ENCODE measurements around the gene C14orf132. TPM values are rescaled to one million over a fixed set of nuclear protein-coding genes. Genes with fewer than 3 reads are reported as not detected.

Gene C14orf132
- total RNA-seq, 1 experiment from 2014 or later = not detected

GRCh38 chr14:96052541-96053247 lies 13.5 kb downstream of the C14orf132 start:
- no peaks in the 10 kb centered on the region for H3K36me3 ChIP-seq
- no peaks in the 10 kb centered on the region for H3K4me1 ChIP-seq
- no peaks in the 10 kb centered on the region for H3K27me3 ChIP-seq
- DNase-seq = no peak
- no peaks in the 10 kb centered on the region for H3K9me3 ChIP-seq (replicated peaks)
- H3K4me3 ChIP-seq = no peak overlapping the region
- H3K27ac ChIP-seq = no peak overlapping the region

- Histone ChIP-seq H3K4me1 (no peaks in the 10 kb centered on the region), H3K9me3 (replicated peaks) (no peaks in the 10 kb centered on the region), H3K27me3 (no peaks in the 10 kb centered on the region), H3K4me3 (no peak overlapping the region), H3K36me3 (no peaks in the 10 kb centered on the region), H3K27ac (no peak overlapping the region)
- DNase-seq = no peak
Observed at GRCh38 chr14:96053248-96053599, 14.1 kb downstream of the C14orf132 start.

- Histone ChIP-seq H3K27ac (no peak overlapping the region), H3K27me3 (no peaks in the 10 kb centered on the region), H3K36me3 (no peaks in the 10 kb centered on the region), H3K9me3 (replicated peaks) (no peaks in the 10 kb centered on the region), H3K4me3 (no peak overlapping the region), H3K4me1 (no peaks in the 10 kb centered on the region)
- no peak for DNase-seq
Observed at GRCh38 chr14:96053600-96054381, 14.6 kb downstream of the C14orf132 start.

GRCh38 chr14:96054661-96055060 lies 15.5 kb downstream of the C14orf132 start:
- Histone ChIP-seq H3K27me3 (no peaks in the 10 kb centered on the region), H3K4me3 (no peak overlapping the region), H3K27ac (no peak overlapping the region), H3K9me3 (replicated peaks) (no peaks in the 10 kb centered on the region), H3K4me1 (no peaks in the 10 kb centered on the region), H3K36me3 (no peaks in the 10 kb centered on the region)
- DNase-seq = no peak

- H3K4me3 ChIP-seq = no peak overlapping the region
- no peaks in the 10 kb centered on the region for H3K27me3 ChIP-seq
- H3K4me1 ChIP-seq = no peaks in the 10 kb centered on the region
- H3K27ac ChIP-seq = no peak overlapping the region
- no peaks in the 10 kb centered on the region for H3K9me3 ChIP-seq (replicated peaks)
- no peak for DNase-seq
- H3K36me3 ChIP-seq = no peaks in the 10 kb centered on the region
Observed at GRCh38 chr14:96055065-96055752, 16.0 kb downstream of the C14orf132 start.

- Histone ChIP-seq H3K9me3 (replicated peaks) (no peaks in the 10 kb centered on the region), H3K36me3 (no peaks in the 10 kb centered on the region), H3K4me1 (no peaks in the 10 kb centered on the region), H3K27me3 (no peaks in the 10 kb centered on the region), H3K27ac (no peak overlapping the region), H3K4me3 (no peak overlapping the region)
- no peak for DNase-seq
Observed at GRCh38 chr14:96055753-96056508, 16.8 kb downstream of the C14orf132 start.

- no peak overlapping the region for H3K4me3 ChIP-seq
- H3K27me3 ChIP-seq = no peaks in the 10 kb centered on the region
- no peak overlapping the region for H3K27ac ChIP-seq
- H3K36me3 ChIP-seq = no peaks in the 10 kb centered on the region
- no peak for DNase-seq
- H3K4me1 ChIP-seq = no peaks in the 10 kb centered on the region
- H3K9me3 ChIP-seq (replicated peaks) = no peaks in the 10 kb centered on the region
Observed at GRCh38 chr14:96056509-96057422, 17.6 kb downstream of the C14orf132 start.

- Histone ChIP-seq H3K27ac (no peak overlapping the region), H3K27me3 (no peaks in the 10 kb centered on the region), H3K36me3 (no peaks in the 10 kb centered on the region), H3K4me3 (no peak overlapping the region), H3K4me1 (no peaks in the 10 kb centered on the region), H3K9me3 (replicated peaks) (no peaks in the 10 kb centered on the region)
- no peak for DNase-seq
Observed at GRCh38 chr14:96057738-96058137, 18.6 kb downstream of the C14orf132 start.

- H3K4me1 ChIP-seq = no peaks in the 10 kb centered on the region
- H3K36me3 ChIP-seq = no peaks in the 10 kb centered on the region
- H3K9me3 ChIP-seq (replicated peaks) = no peaks in the 10 kb centered on the region
- no peak overlapping the region for H3K27ac ChIP-seq
- DNase-seq = no peak
- no peaks in the 10 kb centered on the region for H3K27me3 ChIP-seq
- H3K4me3 ChIP-seq = no peak overlapping the region
Observed at GRCh38 chr14:96058576-96059200, 19.5 kb downstream of the C14orf132 start.

- Histone ChIP-seq H3K27me3 (no peaks in the 10 kb centered on the region), H3K27ac (no peak overlapping the region), H3K9me3 (replicated peaks) (no peaks in the 10 kb centered on the region), H3K4me3 (no peak overlapping the region), H3K4me1 (no peaks in the 10 kb centered on the region), H3K36me3 (no peaks in the 10 kb centered on the region)
- DNase-seq = no peak
Observed at GRCh38 chr14:96059519-96060135, 20.5 kb downstream of the C14orf132 start.

- Histone ChIP-seq H3K36me3 (no peaks in the 10 kb centered on the region), H3K4me3 (no peak overlapping the region), H3K27me3 (no peaks in the 10 kb centered on the region), H3K27ac (no peak overlapping the region), H3K9me3 (replicated peaks) (no peaks in the 10 kb centered on the region), H3K4me1 (no peaks in the 10 kb centered on the region)
- DNase-seq = no peak
Observed at GRCh38 chr14:96060186-96060933, 21.2 kb downstream of the C14orf132 start.

- H3K4me1 ChIP-seq = no peaks in the 10 kb centered on the region
- no peak overlapping the region for H3K4me3 ChIP-seq
- no peaks in the 10 kb centered on the region for H3K36me3 ChIP-seq
- no peaks in the 10 kb centered on the region for H3K27me3 ChIP-seq
- H3K9me3 ChIP-seq (replicated peaks) = no peaks in the 10 kb centered on the region
- no peak for DNase-seq
- H3K27ac ChIP-seq = no peak overlapping the region
Observed at GRCh38 chr14:96062010-96062409, 22.8 kb downstream of the C14orf132 start.

GRCh38 chr14:96062506-96062905 lies 23.3 kb downstream of the C14orf132 start:
- no peaks in the 10 kb centered on the region for H3K4me1 ChIP-seq
- no peaks in the 10 kb centered on the region for H3K9me3 ChIP-seq (replicated peaks)
- no peak for DNase-seq
- no peaks in the 10 kb centered on the region for H3K27me3 ChIP-seq
- no peak overlapping the region for H3K4me3 ChIP-seq
- H3K27ac ChIP-seq = no peak overlapping the region
- H3K36me3 ChIP-seq = no peaks in the 10 kb centered on the region

Data from SJCRH30 (cell line).